RWPE2 (cell line): ENCODE data around the gene COA8.
A peak's percentile ranks its signal among the peaks of the same experiment; 100 is the strongest.
"Not testable (repeated sequence)": the region's sequence is repeated elsewhere in the genome, so short reads cannot be mapped to it uniquely, and the experiment has no call there.

Source experiments
- ATAC-seq: fragments of 200-7000 bp; cut with Tn5 transposase; 3 replicates; pipeline ENCODE4 v1.9.1; 2021; ENCODE audit warnings: low read depth
- DNase-seq: peaks from one replicate; pipeline ENCODE4 v3.0.0-alpha.2; 2020; ENCODE audit warnings: low spot score
- H3K27ac ChIP-seq: fragments of 450-650 bp; 2 replicates; pipeline ENCODE4 v1.5.1; 2017; ENCODE audit warnings: mild to moderate bottlenecking; ENCODE audit not compliant: poor library complexity, severe bottlenecking
- H3K27me3 ChIP-seq: fragments of 250-450 bp; sonication (Bioruptor Pico); 2 replicates; pipeline ENCODE4 v1.5.1; 2021; ENCODE audit warnings: mild to moderate bottlenecking, moderate library complexity; ENCODE audit not compliant: insufficient read depth, poor library complexity, severe bottlenecking
- H3K36me3 ChIP-seq: fragments of 250-450 bp; sonication (Bioruptor Pico); 2 replicates; pipeline ENCODE4 v1.5.1; 2020; ENCODE audit warnings: low read depth, mild to moderate bottlenecking, moderate library complexity
- H3K4me1 ChIP-seq: fragments of 250-450 bp; sonication (Bioruptor Pico); 2 replicates; pipeline ENCODE4 v1.5.1; 2021; ENCODE audit warnings: mild to moderate bottlenecking, moderate library complexity; ENCODE audit not compliant: insufficient read depth, poor library complexity, severe bottlenecking
- H3K4me3 ChIP-seq: fragments of 250-450 bp; sonication (Bioruptor Pico); 2 replicates; pipeline ENCODE4 v1.5.1; 2021; ENCODE audit warnings: mild to moderate bottlenecking, moderate library complexity; ENCODE audit not compliant: severe bottlenecking
- H3K9me3 ChIP-seq: fragments of 250-450 bp; sonication (Bioruptor Pico); 2 replicates; pipeline ENCODE4 v1.5.1; 2021; ENCODE audit warnings: mild to moderate bottlenecking, moderate library complexity; ENCODE audit not compliant: severe bottlenecking
- CTCF ChIP-seq: fragments of 450-650 bp; IDR thresholded peaks from one replicate; pipeline ENCODE4 v1.5.1; 2017; ENCODE audit warnings: mild to moderate bottlenecking, moderate library complexity; ENCODE audit not compliant: poor library complexity, severe bottlenecking

Gene COA8

GRCh38 chr14:103606963-103607668 is 44.4 kb downstream of the COA8 start:
- Histone ChIP-seq H3K4me1 (no peaks in the 10 kb centered on the region), H3K27me3 (no peaks in the 10 kb centered on the region), H3K4me3 (no peak overlapping the region), H3K9me3 (peaks cover 4% of the 10 kb centered on the region), H3K27ac (no peak overlapping the region), H3K36me3 (no peaks in the 10 kb centered on the region; the same call in 1 of the 2 replicates)
- DNase-seq (no peak), ATAC-seq (peak; percentile 75)
- peak; percentile 42 for TF ChIP-seq CTCF

DNA sequence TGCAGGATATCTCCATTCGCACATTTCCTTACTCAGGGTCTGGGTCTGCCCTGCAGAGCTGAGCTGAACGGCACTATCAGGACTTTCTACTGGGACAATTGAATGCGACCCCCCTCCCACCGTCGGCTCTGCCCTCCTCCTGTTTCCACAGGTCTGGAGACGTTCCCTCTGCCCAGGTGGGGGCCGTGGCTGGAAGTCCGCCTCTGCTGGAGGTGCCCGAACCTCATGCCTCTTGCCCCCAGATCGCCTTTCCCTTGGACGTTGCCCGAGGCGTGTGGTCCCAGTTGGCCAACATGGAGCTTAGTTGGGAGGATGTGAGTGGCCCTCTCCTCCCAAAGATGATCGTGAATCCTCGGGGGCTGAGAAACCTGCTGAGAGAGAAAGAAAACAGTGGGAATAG is 45.1 kb downstream of the COA8 start:
- TF ChIP-seq CTCF = no peak
- H3K4me3 ChIP-seq = no peak overlapping the region
- peaks cover 4% of the 10 kb centered on the region for H3K9me3 ChIP-seq
- H3K36me3 ChIP-seq = no peaks in the 10 kb centered on the region; the same call in 1 of the 2 replicates
- H3K27ac ChIP-seq = no peak overlapping the region
- no peaks in the 10 kb centered on the region for H3K4me1 ChIP-seq
- DNase-seq (no peak), ATAC-seq (no peak)
- no peaks in the 10 kb centered on the region for H3K27me3 ChIP-seq

- H3K9me3 ChIP-seq, DNase-seq, H3K4me1 ChIP-seq, ATAC-seq, H3K27ac ChIP-seq, H3K36me3 ChIP-seq, H3K4me3 ChIP-seq, H3K27me3 ChIP-seq: not testable (repeated sequence)
Measured at GRCh38 chr14:103609081-103609480, 46.3 kb downstream of the COA8 start.

- Histone ChIP-seq H3K27me3 (no peaks in the 10 kb centered on the region), H3K4me1 (no peaks in the 10 kb centered on the region), H3K4me3 (no peak overlapping the region), H3K9me3 (peaks cover 4% of the 10 kb centered on the region), H3K27ac (no peak overlapping the region), H3K36me3 (no peaks in the 10 kb centered on the region; the same call in 1 of the 2 replicates)
- no peak for TF ChIP-seq CTCF
- no peak for DNase-seq
- ATAC-seq = no peak
Measured at GRCh38 chr14:103611215-103611614, 48.5 kb downstream of the COA8 start.

- no peak overlapping the region for H3K27ac ChIP-seq
- ATAC-seq = 0 out of 3 replicates have a peak, but pooled peaks have one; percentile 23
- no peaks in the 10 kb centered on the region; the same call in 1 of the 2 replicates for H3K36me3 ChIP-seq
- no peak overlapping the region for H3K4me3 ChIP-seq
- H3K27me3 ChIP-seq = no peaks in the 10 kb centered on the region
- DNase-seq = no peak
- H3K4me1 ChIP-seq = no peaks in the 10 kb centered on the region
- peak; percentile 34 for TF ChIP-seq CTCF
- peaks cover 4% of the 10 kb centered on the region for H3K9me3 ChIP-seq
Measured at GRCh38 chr14:103613517-103613916, 50.8 kb downstream of the COA8 start.
